Suppressor macrophage treated with lipopolysaccharide for 1 hour (primary cell): ENCODE results near the gene TXLNG.

ENCODE experiments used
- DNase-seq, 3 donors: peaks; one replicate each; pipeline ENCODE4 v3.0.0-alpha.2; 2020 to 2022

The TXLNG gene

DNA sequence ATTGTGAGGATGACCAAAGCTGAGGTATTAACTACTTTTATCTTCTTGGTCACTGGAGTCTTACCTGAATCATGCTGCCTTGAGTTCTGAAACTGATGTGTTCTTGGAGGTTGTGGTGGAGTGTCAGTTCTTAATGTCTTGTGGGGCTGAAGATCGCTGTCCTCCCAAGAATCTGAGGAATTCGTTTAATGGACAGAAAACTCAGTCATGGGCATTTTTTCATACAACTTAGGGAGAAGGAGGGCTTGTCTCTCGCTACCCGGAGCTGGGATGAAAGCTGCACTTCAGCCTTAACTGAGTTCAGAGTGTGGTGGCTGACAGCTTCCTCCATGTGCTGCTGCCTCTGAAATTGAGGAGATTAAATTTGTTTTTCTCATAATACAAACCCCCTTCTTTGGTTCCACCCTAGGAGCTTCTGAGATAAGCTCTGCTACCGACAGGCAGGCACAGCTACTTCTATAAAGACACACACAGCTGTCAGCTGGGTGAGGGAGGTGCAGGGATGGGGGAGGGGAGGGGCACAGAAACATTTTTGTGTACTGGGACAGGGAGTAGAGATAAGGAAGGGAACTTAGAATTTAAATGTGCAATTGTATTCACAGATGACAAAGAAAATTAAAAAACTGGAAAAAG, 53.1 kb downstream of the TXLNG start:
- DNase-seq = no peak

- DNase-seq = peak in 2 of 3 donors; percentile 24 to 25
Observed at GRCh38 chrX:16839852-16840460, 53.7 kb downstream of the TXLNG start.

DNA sequence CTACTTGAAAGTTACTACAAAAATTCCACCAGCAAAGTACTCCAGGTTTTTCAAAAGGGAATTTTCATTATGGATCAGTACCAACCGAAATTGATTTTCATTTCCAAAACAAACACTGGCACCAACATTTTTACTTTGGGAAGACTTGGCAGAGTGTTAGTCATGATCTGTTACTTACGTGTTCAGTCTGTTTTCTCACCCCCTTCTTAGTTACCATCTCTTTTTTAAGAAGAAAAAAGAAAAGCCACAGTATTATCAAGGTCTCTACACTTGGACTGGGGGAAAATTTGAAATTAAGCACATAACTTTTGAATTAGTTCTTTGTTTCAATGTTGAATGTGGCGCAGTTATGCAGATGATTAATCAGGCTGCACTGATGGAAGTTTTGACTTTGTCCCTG, 56.4 kb downstream of the TXLNG start:
- no peak for DNase-seq

GRCh38 chrX:16843208-16843909, 57.1 kb downstream of the TXLNG start:
- DNase-seq = no peak

- DNase-seq = no peak
Observed at GRCh38 chrX:16845686-16846085, 59.4 kb downstream of the TXLNG start.

DNA sequence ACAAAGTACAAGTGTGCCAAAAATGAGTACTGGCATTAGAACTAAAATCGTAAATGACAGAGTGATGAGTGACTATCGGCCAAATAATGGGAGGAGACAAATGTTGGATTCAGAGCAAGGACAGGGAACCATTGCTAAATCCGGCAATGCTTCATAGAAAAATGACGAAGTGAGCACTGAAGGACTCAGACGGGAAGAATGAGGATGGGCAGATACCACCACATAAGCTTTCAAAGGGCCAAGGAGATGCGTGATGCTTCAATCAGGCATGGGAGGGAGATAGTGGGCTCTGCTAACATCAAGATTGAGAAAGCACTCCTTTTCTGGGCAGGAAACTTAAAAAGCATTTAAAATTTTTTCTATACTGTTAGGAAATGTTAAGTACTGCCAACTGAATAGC, 62.3 kb downstream of the TXLNG start:
- no peak for DNase-seq

DNA sequence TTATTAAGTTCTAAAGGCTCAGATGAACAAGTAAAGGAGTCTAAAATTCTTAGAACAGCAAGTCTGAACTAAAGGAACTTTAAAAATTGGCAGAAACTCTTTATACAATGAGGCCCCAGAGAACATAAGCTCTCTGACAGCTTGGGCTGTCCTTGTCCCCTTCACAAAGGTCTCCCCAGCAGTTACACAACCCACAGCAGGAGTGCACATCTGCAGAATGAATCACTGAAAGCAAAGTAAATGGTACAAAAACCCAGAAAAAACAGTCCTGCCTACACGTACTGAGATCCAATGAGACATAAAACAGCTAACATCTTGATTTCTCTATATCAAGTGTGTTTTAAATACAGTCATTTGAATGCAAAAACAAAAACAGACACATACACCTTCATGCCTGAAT, 65.2 kb downstream of the TXLNG start:
- no peak for DNase-seq

- no peak for DNase-seq
Observed at GRCh38 chrX:16851827-16852226, 65.6 kb downstream of the TXLNG start.

- DNase-seq = no peak
Observed at GRCh38 chrX:16852617-16853179, 66.4 kb downstream of the TXLNG start.

DNA sequence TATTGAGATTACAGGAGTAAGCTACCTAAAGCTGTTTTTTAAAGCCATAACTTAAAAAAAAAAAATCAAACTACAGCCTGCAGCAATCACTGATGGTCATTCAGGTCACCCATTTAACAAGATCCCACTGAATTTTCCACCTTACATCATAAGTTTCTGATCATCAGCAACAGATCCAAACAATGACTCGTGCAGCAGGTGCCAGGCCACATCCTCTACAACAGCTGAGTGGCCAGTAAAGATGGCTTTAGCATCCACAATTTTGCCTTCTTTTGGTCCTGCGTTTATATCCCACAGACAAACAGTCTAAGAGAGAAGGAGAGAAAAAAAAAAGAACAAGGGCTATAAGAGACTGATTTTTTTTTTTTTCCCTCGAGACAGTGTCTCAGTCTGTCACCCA, 67.3 kb downstream of the TXLNG start:
- no peak for DNase-seq

GRCh38 chrX:16855363-16856075, 69.3 kb downstream of the TXLNG start:
- no peak for DNase-seq

DNA sequence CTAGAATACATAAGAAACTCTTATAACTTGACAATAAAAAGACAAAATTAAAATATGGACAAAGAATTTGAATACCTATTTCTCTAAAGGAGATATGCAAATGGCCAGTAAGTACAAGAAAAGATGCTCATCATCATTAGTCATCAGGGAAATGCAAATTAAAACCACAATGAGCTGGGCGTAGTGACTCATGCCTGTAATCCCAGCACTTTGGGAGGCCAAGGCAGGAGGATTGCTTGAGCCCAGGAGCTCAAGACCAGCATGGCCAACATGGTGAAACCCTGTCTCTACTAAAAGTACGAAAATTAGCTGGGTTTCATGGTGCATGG, 69.8 kb downstream of the TXLNG start:
- DNase-seq = peak in 2 of 3 donors; percentile 36 to 62

DNA sequence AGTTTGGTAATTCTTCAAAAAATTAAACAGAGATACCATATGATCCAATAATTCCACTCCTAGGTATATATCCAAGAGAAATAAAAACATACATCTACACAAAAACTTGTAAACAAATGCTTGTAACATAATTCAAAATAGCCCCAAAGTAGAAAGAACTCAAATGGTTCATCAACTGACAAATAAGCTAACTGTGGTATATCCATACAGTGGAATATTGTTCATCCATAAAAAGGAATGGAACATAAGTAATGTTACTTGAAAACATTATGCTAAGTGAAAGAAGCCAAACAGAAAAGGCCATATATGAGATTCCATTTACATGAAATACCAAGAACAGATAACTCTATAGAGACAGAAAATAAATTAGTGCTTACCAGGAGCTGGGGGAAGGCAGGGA, 70.5 kb downstream of the TXLNG start:
- no peak for DNase-seq

GRCh38 chrX:16862829-16863228, 76.6 kb downstream of the TXLNG start:
- no peak for DNase-seq

DNA sequence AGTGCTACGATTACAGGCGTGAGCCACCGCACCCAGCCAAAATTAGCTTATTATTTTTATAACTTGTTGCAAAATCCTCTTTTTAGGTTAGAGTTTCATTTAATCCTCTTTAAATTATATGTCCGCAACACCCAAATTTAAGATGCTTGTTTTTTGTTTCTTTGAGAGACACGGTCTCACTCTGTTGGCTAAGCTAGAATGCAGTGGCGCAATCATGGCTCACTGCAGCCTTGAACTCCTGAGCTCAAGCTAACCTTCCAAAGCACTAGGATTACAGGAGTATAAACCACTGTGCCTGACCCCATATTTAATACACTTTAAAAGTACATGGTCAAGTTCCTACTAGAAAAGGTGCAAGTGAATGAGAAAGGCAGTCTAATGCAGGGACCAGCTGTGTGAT, 81.7 kb downstream of the TXLNG start:
- no peak for DNase-seq

GRCh38 chrX:16868920-16869319, 82.7 kb downstream of the TXLNG start:
- no peak for DNase-seq

DNA sequence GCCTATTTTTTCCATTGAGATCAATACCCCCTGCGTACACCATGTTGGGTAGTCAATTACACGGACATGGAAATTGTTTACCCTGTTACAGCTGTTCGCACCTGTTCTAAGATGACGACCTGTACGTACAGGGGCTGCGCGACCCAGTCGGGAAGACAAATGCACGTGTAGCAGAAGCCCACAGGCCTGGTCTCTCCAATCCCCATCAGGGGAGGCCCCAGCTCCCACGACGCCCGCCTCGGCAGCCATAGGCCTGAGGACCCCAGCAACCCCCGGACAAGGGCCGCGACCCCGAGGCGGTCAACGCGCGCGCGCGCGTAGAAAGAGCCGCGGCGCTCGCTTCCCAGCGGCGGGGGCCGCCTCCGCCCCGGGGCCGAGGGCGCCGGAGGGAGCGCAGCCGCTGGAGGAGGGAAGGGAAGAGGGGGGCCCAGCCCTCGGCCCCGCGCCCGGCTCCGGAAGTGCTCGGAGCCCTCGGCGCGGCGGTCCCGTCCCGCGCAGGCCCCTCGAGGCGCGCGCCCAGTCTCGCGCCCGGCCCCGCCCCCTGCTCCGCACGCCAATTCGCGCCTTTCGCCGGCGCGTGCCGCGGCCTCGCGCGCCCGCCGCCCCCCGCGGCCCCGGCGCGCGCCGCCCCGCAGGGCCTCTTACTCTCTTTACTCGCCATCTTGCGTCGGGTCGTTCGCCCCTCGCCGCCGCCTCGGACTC, 83.3 kb downstream of the TXLNG start:
- DNase-seq = peak; percentile 34 to 73 (median 46)

- peak; percentile 93 to 95 (median 95) for DNase-seq
Observed at GRCh38 chrX:16870095-16870861, 84.0 kb downstream of the TXLNG start, which contains the start of gene RBBP7. RBBP7 (minus strand) TSS chrX:16870362; CDS start chrX:16870053, 309 bp downstream.

DNA sequence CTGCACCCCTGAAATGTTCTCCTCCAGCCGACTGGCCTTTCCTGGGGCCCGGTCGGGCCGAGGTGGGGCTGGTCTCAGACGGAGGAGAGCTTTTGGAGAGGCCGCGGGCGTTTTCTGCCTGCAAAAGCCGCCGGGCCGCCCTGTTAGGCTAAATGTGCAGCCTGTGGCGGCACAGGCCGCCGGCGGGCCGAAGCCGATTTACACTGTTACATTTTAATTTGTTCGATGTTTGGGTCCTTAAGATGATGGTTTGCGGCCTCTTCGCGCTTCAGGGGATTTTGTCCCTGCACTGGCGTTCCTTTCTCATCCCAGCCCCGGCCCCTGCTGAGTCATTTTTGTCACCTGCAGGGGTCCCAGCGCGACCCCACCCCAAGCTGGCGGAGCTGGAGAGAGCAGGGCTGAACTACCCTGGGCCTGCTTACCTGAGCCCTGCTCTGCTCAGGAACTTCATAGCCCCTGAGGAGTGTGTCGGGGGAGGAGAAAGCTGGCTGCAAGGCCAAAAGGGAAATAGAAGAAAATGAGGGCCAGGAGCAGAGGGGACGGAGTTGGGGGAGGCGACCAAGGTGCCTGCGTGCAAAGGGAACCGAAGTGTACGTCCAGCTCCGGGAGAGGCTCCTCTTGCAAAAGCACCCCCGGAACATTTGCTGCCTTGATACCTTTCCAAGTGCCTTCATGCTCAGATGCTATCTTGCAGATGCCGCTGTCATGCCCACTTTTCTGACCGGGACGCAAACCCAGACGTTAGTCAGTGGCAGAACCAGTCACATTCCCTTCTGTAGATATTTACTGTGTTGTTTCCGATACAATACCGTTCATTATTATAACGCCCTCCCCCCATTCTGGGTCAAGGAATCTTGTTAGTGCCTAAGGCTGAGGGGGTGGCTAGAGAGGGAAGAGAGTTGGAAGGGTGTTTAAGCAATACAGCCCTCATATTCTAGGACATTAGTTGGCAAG, 84.9 kb downstream of the TXLNG start:
- DNase-seq = peak in 1 of 3 donors; percentile 7

DNA sequence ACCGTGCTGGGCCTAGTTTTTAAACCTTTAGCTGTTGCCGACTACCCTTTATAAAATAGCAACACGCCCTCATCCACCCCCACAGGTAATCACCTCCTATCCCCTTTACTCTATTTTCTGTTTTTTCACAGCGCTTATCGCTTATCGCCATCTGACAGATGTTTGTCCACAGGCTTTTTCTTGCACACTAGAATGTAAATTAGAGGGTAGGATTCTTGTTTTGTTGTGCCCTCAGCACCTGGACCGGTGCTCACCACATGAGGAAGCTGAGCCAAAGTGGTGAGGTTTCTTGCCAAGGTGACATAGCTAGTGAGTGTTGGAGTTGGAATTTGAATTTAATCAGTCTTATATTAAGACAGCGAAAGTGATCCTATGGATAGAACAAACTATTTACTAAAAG, 86.8 kb downstream of the TXLNG start:
- DNase-seq = no peak
